Measurements from ENCODE around the gene CTNNBIP1. TPM values are rescaled to one million over a fixed set of nuclear protein-coding genes. Genes with fewer than 3 reads are reported as not detected.

CTNNBIP1 gene
- polyA plus RNA-seq, 1 of the 3 experiments (the other 2 are of a cell fraction): 57.6 TPM

- no peak overlapping the region for H3K27ac ChIP-seq (ENCODE audit: low read depth in 2 of 2, low read length in 1 of 2)
- no peak for TF ChIP-seq USF2 (IDR thresholded peaks at IDR 0.05; ENCODE audit: borderline replicate concordance, low read depth, low read length)
- TF ChIP-seq FOXM1 (IDR thresholded peaks at IDR 0.05; ENCODE audit: low read depth): no peak
- TF ChIP-seq USF1 (IDR thresholded peaks at IDR 0.05; ENCODE audit: borderline replicate concordance, low read depth): no peak
- TF ChIP-seq REST (IDR thresholded peaks at IDR 0.05; ENCODE audit: low read depth, low read length): no peak
- TF ChIP-seq NRF1 (IDR thresholded peaks at IDR 0.05; ENCODE audit: low read depth, low read length): no peak
- no peak for TF ChIP-seq YY1 (IDR thresholded peaks at IDR 0.05; ENCODE audit: low read depth)
- TF ChIP-seq CTCF (IDR thresholded peaks at IDR 0.05): no peak
- no peak for TF ChIP-seq TAF1 (IDR thresholded peaks at IDR 0.05; ENCODE audit: borderline replicate concordance, low read depth, low read length)
- TF ChIP-seq FOXJ3 (CRISPR knock-in tag; IDR thresholded peaks at IDR 0.05): no peak
- TF ChIP-seq EP300 (IDR thresholded peaks at IDR 0.05; ENCODE audit: borderline replicate concordance in 1 of 2, low read depth in 1 of 2, low read length in 1 of 2): no peak
- no peak for TF ChIP-seq EZH2phosphoT487 (IDR thresholded peaks at IDR 0.05; ENCODE audit: borderline replicate concordance, low read depth)
- TF ChIP-seq TCF12 (IDR thresholded peaks at IDR 0.05): no peak
- TF ChIP-seq TEAD4 (IDR thresholded peaks at IDR 0.05; ENCODE audit: borderline replicate concordance, insufficient read depth): no peak
- no peaks in the 10 kb centered on the region for H3K9me3 ChIP-seq
- ChIA-PET POLR2A (no interaction called here), CTCF (no interaction called here)
- H2AFZ ChIP-seq (ENCODE audit: low read depth): no peak overlapping the region
- 89% methylated on average over 7 of the region's 9 CpGs for WGBS (ENCODE audit: low lambda C conversion rate)
- no peaks in the 10 kb centered on the region for H4K20me1 ChIP-seq (ENCODE audit: insufficient read depth)
- peaks cover 0 to 13% of the 10 kb centered on the region in 2 experiments; a peak in 1 of 4 replicates for H3K4me1 ChIP-seq (ENCODE audit: control insufficient read depth in 1 of 2, insufficient read depth in 2 of 2, low read depth in 1 of 2, low read length in 1 of 2)
- H3K79me2 ChIP-seq (ENCODE audit: insufficient read depth): no peaks in the 10 kb centered on the region
- H3K9ac ChIP-seq: no peak overlapping the region
- H3K27me3 ChIP-seq (ENCODE audit: insufficient read depth): no peaks in the 10 kb centered on the region
- no peak for DNase-seq
- H3K9me2 ChIP-seq: no peaks in the 10 kb centered on the region
- no peak overlapping the region for H3K4me3 ChIP-seq (ENCODE audit: low read depth in 2 of 2, low read length in 1 of 2)
- H3K36me3 ChIP-seq (replicated peaks in 1 of 2; ENCODE audit: control insufficient read depth in 1 of 2, insufficient read depth in 2 of 2, low read length in 1 of 2): peaks cover 0 to 2% of the 10 kb centered on the region in 2 experiments
- H3K4me2 ChIP-seq: no peak overlapping the region
- no peaks in the 10 kb centered on the region for H3F3A ChIP-seq (replicated peaks; ENCODE audit: insufficient read depth)
Measured at GRCh38 chr1:9845914-9846313, 64.2 kb downstream of the CTNNBIP1 start.

All from SK-N-SH (cell line).